ENCODE measurements around the gene FAM193A.

Gene FAM193A

GRCh38 chr4:2651546-2651945 lies 115.1 kb downstream of the FAM193A start:
- no peak for TF ChIP-seq GLIS3 (CRISPR knock-in tag; IDR thresholded peaks at IDR 0.05)
- no peak for TF ChIP-seq SNAI2 (CRISPR knock-in tag; IDR thresholded peaks at IDR 0.05)
- no peak for TF ChIP-seq CSRNP3 (CRISPR knock-in tag; IDR thresholded peaks at IDR 0.05)
- TF ChIP-seq TOX (CRISPR knock-in tag; IDR thresholded peaks at IDR 0.05; ENCODE audit: borderline replicate concordance), result no peak
- TF ChIP-seq CSDC2 (CRISPR knock-in tag; IDR thresholded peaks at IDR 0.05), result no peak
- ATAC-seq, result no peak

GRCh38 chr4:2651998-2652397 lies 115.6 kb downstream of the FAM193A start:
- ATAC-seq, result no peak
- no peak for TF ChIP-seq SNAI2 (CRISPR knock-in tag; IDR thresholded peaks at IDR 0.05)
- no peak for TF ChIP-seq ZNF8 (CRISPR knock-in tag; IDR thresholded peaks at IDR 0.05)
- TF ChIP-seq ZNF70 (CRISPR knock-in tag; IDR thresholded peaks at IDR 0.05), result no peak
- TF ChIP-seq PPARA (CRISPR knock-in tag; IDR thresholded peaks at IDR 0.05; ENCODE audit: borderline replicate concordance), result no peak
- TF ChIP-seq ESRRG (CRISPR knock-in tag; IDR thresholded peaks at IDR 0.05), result no peak
- no peak for TF ChIP-seq PATZ1 (CRISPR knock-in tag; IDR thresholded peaks at IDR 0.05; ENCODE audit: borderline replicate concordance)
- no peak for TF ChIP-seq ARNTL (CRISPR knock-in tag; IDR thresholded peaks at IDR 0.05; ENCODE audit: borderline replicate concordance, low read depth)
- no peak for TF ChIP-seq TOX (CRISPR knock-in tag; IDR thresholded peaks at IDR 0.05; ENCODE audit: borderline replicate concordance)
- TF ChIP-seq CSRNP3 (CRISPR knock-in tag; IDR thresholded peaks at IDR 0.05), result no peak
- TF ChIP-seq ZFP3 (CRISPR knock-in tag; IDR thresholded peaks at IDR 0.05), result no peak

- no peak for ATAC-seq
- no peak for TF ChIP-seq BACH2 (CRISPR knock-in tag; IDR thresholded peaks at IDR 0.05; ENCODE audit: borderline replicate concordance)
- TF ChIP-seq PATZ1 (CRISPR knock-in tag; IDR thresholded peaks at IDR 0.05; ENCODE audit: borderline replicate concordance), result no peak
- TF ChIP-seq ZNF8 (CRISPR knock-in tag; IDR thresholded peaks at IDR 0.05), result no peak
- TF ChIP-seq ISL1 (CRISPR knock-in tag; IDR thresholded peaks at IDR 0.05), result no peak
- TF ChIP-seq ARNTL (CRISPR knock-in tag; IDR thresholded peaks at IDR 0.05; ENCODE audit: borderline replicate concordance, low read depth), result no peak
- no peak for TF ChIP-seq OSR1 (CRISPR knock-in tag; IDR thresholded peaks at IDR 0.05)
- TF ChIP-seq ZFP3 (CRISPR knock-in tag; IDR thresholded peaks at IDR 0.05), result no peak
Observed at GRCh38 chr4:2652415-2653160, 116.1 kb downstream of the FAM193A start.

GRCh38 chr4:2660596-2661211 lies 124.3 kb downstream of the FAM193A start:
- ATAC-seq, result no peak
- TF ChIP-seq ZNF8 (CRISPR knock-in tag; IDR thresholded peaks at IDR 0.05), result no peak
- no peak for TF ChIP-seq POU6F1 (CRISPR knock-in tag; IDR thresholded peaks at IDR 0.05; ENCODE audit: borderline replicate concordance, low read depth)
- TF ChIP-seq ZFP30 (CRISPR knock-in tag; IDR thresholded peaks at IDR 0.05), result no peak
- TF ChIP-seq BACH2 (CRISPR knock-in tag; IDR thresholded peaks at IDR 0.05; ENCODE audit: borderline replicate concordance), result no peak
- no peak for TF ChIP-seq GLIS3 (CRISPR knock-in tag; IDR thresholded peaks at IDR 0.05)
- TF ChIP-seq CREB5 (CRISPR knock-in tag; IDR thresholded peaks at IDR 0.05; ENCODE audit: low read depth), result no peak
- TF ChIP-seq PATZ1 (CRISPR knock-in tag; IDR thresholded peaks at IDR 0.05; ENCODE audit: borderline replicate concordance), result no peak
- TF ChIP-seq CSDC2 (CRISPR knock-in tag; IDR thresholded peaks at IDR 0.05), result no peak
